ENCODE measurements around the gene ZNF726. TPM values are rescaled to one million over a fixed set of nuclear protein-coding genes. Genes with fewer than 3 reads are reported as not detected.
"Not testable (repeated sequence)": the region's sequence is repeated elsewhere in the genome, so short reads cannot be mapped to it uniquely, and the experiment has no call there.

Gene ZNF726
- total RNA-seq, 2 donors from 2014 or later = 9.2 to 14.9 TPM

- not testable (repeated sequence) for ATAC-seq; H3K4me1 Mint-ChIP-seq (ENCODE audit: low read depth in 2 of 2); H3K36me3 Mint-ChIP-seq; DNase-seq (ENCODE audit: low spot score); H3K27ac Mint-ChIP-seq; H3K4me3 Mint-ChIP-seq; H3K27me3 Mint-ChIP-seq
- H3K9me3 Mint-ChIP-seq = peaks cover 16% of the 10 kb centered on the region
Measured at GRCh38 chr19:23963881-23964280, 49.2 kb downstream of the ZNF726 start.

GRCh38 chr19:23964334-23964733 is 49.6 kb downstream of the ZNF726 start:
- H3K4me3 Mint-ChIP-seq; DNase-seq (ENCODE audit: low spot score); H3K4me1 Mint-ChIP-seq (ENCODE audit: low read depth in 2 of 2); H3K27ac Mint-ChIP-seq; H3K36me3 Mint-ChIP-seq; H3K27me3 Mint-ChIP-seq; ATAC-seq: not testable (repeated sequence)
- peaks cover 16% of the 10 kb centered on the region for H3K9me3 Mint-ChIP-seq

GRCh38 chr19:23969630-23970029 is 54.9 kb downstream of the ZNF726 start:
- no peak overlapping the region for H3K4me3 Mint-ChIP-seq
- no peak overlapping the region for H3K27ac Mint-ChIP-seq
- no peak for DNase-seq (ENCODE audit: low spot score)
- H3K9me3 Mint-ChIP-seq = peaks cover 15% of the 10 kb centered on the region
- H3K36me3 Mint-ChIP-seq = peaks cover 10% of the 10 kb centered on the region
- ATAC-seq = no peak
- peaks cover 15 to 17% of the 10 kb centered on the region in 2 donors for H3K27me3 Mint-ChIP-seq
- peaks cover 0 to 3% of the 10 kb centered on the region in 2 donors for H3K4me1 Mint-ChIP-seq (ENCODE audit: low read depth in 2 of 2)

GRCh38 chr19:23971598-23971997 is 56.9 kb downstream of the ZNF726 start:
- no peak overlapping the region for H3K27ac Mint-ChIP-seq
- no peak overlapping the region for H3K4me3 Mint-ChIP-seq
- peaks cover 11% of the 10 kb centered on the region for H3K9me3 Mint-ChIP-seq
- peaks cover 0 to 3% of the 10 kb centered on the region in 2 donors for H3K4me1 Mint-ChIP-seq (ENCODE audit: low read depth in 2 of 2)
- peaks cover 10% of the 10 kb centered on the region for H3K36me3 Mint-ChIP-seq
- ATAC-seq = no peak
- peaks cover 15 to 17% of the 10 kb centered on the region in 2 donors for H3K27me3 Mint-ChIP-seq
- DNase-seq (ENCODE audit: low spot score) = no peak

- DNase-seq (ENCODE audit: low spot score) (no peak), ATAC-seq (no peak)
- Mint-ChIP-seq H3K4me3 (no peak overlapping the region), H3K36me3 (peaks cover 10% of the 10 kb centered on the region), H3K27me3 (peaks cover 15 to 17% of the 10 kb centered on the region in 2 donors), H3K27ac (no peak overlapping the region), H3K4me1 (ENCODE audit: low read depth in 2 of 2) (peaks cover 0 to 3% of the 10 kb centered on the region in 2 donors), H3K9me3 (peaks cover 9% of the 10 kb centered on the region)
Measured at GRCh38 chr19:23972161-23972560, 57.5 kb downstream of the ZNF726 start.

GRCh38 chr19:23974941-23975340 is 60.3 kb downstream of the ZNF726 start:
- DNase-seq (ENCODE audit: low spot score) (no peak), ATAC-seq (peak in 1 of 2 donors; percentile 43)
- peaks cover 17% of the 10 kb centered on the region for H3K9me3 Mint-ChIP-seq
- H3K4me1 Mint-ChIP-seq (ENCODE audit: low read depth in 2 of 2) = peaks cover 0 to 3% of the 10 kb centered on the region in 2 donors
- H3K27me3 Mint-ChIP-seq = peaks cover 15 to 17% of the 10 kb centered on the region in 2 donors
- H3K36me3 Mint-ChIP-seq = peaks cover 10% of the 10 kb centered on the region
- H3K27ac Mint-ChIP-seq = no peak overlapping the region
- no peak overlapping the region for H3K4me3 Mint-ChIP-seq

- not testable (repeated sequence) for H3K36me3 Mint-ChIP-seq; H3K4me1 Mint-ChIP-seq (ENCODE audit: low read depth in 2 of 2); ATAC-seq; H3K27ac Mint-ChIP-seq; H3K4me3 Mint-ChIP-seq; DNase-seq (ENCODE audit: low spot score)
- Mint-ChIP-seq H3K27me3 (peaks cover 8 to 10% of the 10 kb centered on the region in 2 donors), H3K9me3 (peaks cover 22% of the 10 kb centered on the region)
Measured at GRCh38 chr19:23976631-23977030, 61.9 kb downstream of the ZNF726 start.

- ATAC-seq = not testable (repeated sequence)
Measured at GRCh38 chr19:23977256-23977655, 62.6 kb downstream of the ZNF726 start.

GRCh38 chr19:23978068-23978467 is 63.4 kb downstream of the ZNF726 start:
- peaks cover under 1% of the 10 kb centered on the region for H3K36me3 Mint-ChIP-seq
- no peak overlapping the region for H3K27ac Mint-ChIP-seq
- peaks cover 0 to 4% of the 10 kb centered on the region in 2 donors for H3K4me1 Mint-ChIP-seq (ENCODE audit: low read depth in 2 of 2)
- ATAC-seq (no peak), DNase-seq (ENCODE audit: low spot score) (no peak)
- peaks cover 5% of the 10 kb centered on the region in 2 donors for H3K27me3 Mint-ChIP-seq
- no peak overlapping the region for H3K4me3 Mint-ChIP-seq
- H3K9me3 Mint-ChIP-seq = peaks cover 19% of the 10 kb centered on the region

More at GRCh38 chr19:23977256-23977655, 62.6 kb downstream of the ZNF726 start:
- not testable (repeated sequence) for H3K4me1 Mint-ChIP-seq (ENCODE audit: low read depth in 2 of 2); DNase-seq (ENCODE audit: low spot score); H3K4me3 Mint-ChIP-seq; H3K27ac Mint-ChIP-seq; H3K36me3 Mint-ChIP-seq
- Mint-ChIP-seq H3K27me3 (peaks cover 8 to 10% of the 10 kb centered on the region in 2 donors), H3K9me3 (peaks cover 22% of the 10 kb centered on the region)

GRCh38 chr19:23980805-23981204 is 66.1 kb downstream of the ZNF726 start:
- no peak overlapping the region for H3K4me3 Mint-ChIP-seq
- H3K27ac Mint-ChIP-seq = no peak overlapping the region
- H3K4me1 Mint-ChIP-seq (ENCODE audit: low read depth in 2 of 2) = peaks cover 0 to 3% of the 10 kb centered on the region in 2 donors
- no peaks in the 10 kb centered on the region for H3K27me3 Mint-ChIP-seq
- peaks cover 17% of the 10 kb centered on the region for H3K9me3 Mint-ChIP-seq
- no peak for ATAC-seq
- no peaks in the 10 kb centered on the region for H3K36me3 Mint-ChIP-seq
- DNase-seq (ENCODE audit: low spot score) = no peak

GRCh38 chr19:23981863-23982262 is 67.2 kb downstream of the ZNF726 start:
- no peaks in the 10 kb centered on the region for H3K27me3 Mint-ChIP-seq

GRCh38 chr19:23983406-23983805 is 68.7 kb downstream of the ZNF726 start:
- Mint-ChIP-seq H3K4me3 (no peak overlapping the region), H3K4me1 (ENCODE audit: low read depth in 2 of 2) (peaks cover 0 to 3% of the 10 kb centered on the region in 2 donors), H3K27me3 (no peaks in the 10 kb centered on the region), H3K9me3 (peaks cover 8% of the 10 kb centered on the region), H3K27ac (no peak overlapping the region), H3K36me3 (no peaks in the 10 kb centered on the region)
- ATAC-seq (no peak), DNase-seq (ENCODE audit: low spot score) (no peak)

More at GRCh38 chr19:23981863-23982262, 67.2 kb downstream of the ZNF726 start:
- no peak for DNase-seq (ENCODE audit: low spot score)
- ATAC-seq = no peak
- H3K4me3 Mint-ChIP-seq = no peak overlapping the region
- no peak overlapping the region for H3K27ac Mint-ChIP-seq
- peaks cover 17% of the 10 kb centered on the region for H3K9me3 Mint-ChIP-seq
- H3K4me1 Mint-ChIP-seq (ENCODE audit: low read depth in 2 of 2) = peaks cover 0 to 3% of the 10 kb centered on the region in 2 donors
- H3K36me3 Mint-ChIP-seq = no peaks in the 10 kb centered on the region
